ENCODE data around the gene RNF114. TPM values are rescaled to one million over a fixed set of nuclear protein-coding genes. Genes with fewer than 3 reads are reported as not detected.
A peak's percentile ranks its signal among the peaks of the same experiment; 100 is the strongest.

Gene RNF114
- total RNA-seq (2013), result 91.1 TPM
- 100 to 1,000 TPM; 128 to 164 (median 146) TPM for polyA plus RNA-seq
- 61.7 and 73.3 TPM in 2 replicates for polyA minus RNA-seq
- 35.6 to 105 (median 74.1) reads per million in 11 experiments for total RNA-seq

GRCh38 chr20:49936153-49937026 lies at the start of gene RNF114:
TSS of gene RNF114 (plus strand) at chr20:49936397. CDS start at chr20:49936413, 16 bp downstream.
- Histone ChIP-seq H3K27me3 (ENCODE audit: control insufficient read depth in 2 of 2, insufficient read depth in 2 of 2, low read length in 2 of 2) (no peaks in the 10 kb centered on the region), H3K27ac (ENCODE audit: low read depth in 1 of 2, low read length in 2 of 2) (peak within 1 kb of the TSS; percentile 90 to 97), H3K36me3 (replicated peaks in 1 of 2; ENCODE audit: control insufficient read depth in 1 of 2, insufficient read depth in 2 of 2, low read length in 2 of 2) (peaks cover 8 to 27% of the 10 kb centered on the region in 2 donors), H3K4me2 (replicated peaks; ENCODE audit: extremely low read depth, low read length, poor library complexity, severe bottlenecking) (peak within 1 kb of the TSS; percentile 91), H3K4me3 (replicated peaks in 1 of 3; ENCODE audit: low read depth in 2 of 3, low read length in 3 of 3) (peak within 1 kb of the TSS; percentile 82 to 93 (median 93)), H2AFZ (ENCODE audit: insufficient read depth, low read depth, low read length, poor library complexity, severe bottlenecking) (peak within 1 kb of the TSS; percentile 88), H3K79me2 (ENCODE audit: insufficient read depth, low read length) (peaks cover 56% of the 10 kb centered on the region), H4K20me1 (ENCODE audit: insufficient read depth, low read length) (peaks cover 48% of the 10 kb centered on the region), H3K9ac (ENCODE audit: insufficient read depth, low read length, poor library complexity, severe bottlenecking) (peak within 1 kb of the TSS; percentile 95), H3K4me1 (ENCODE audit: control insufficient read depth in 1 of 2, insufficient read depth in 2 of 2, low read length in 2 of 2) (peaks cover 45 to 51% of the 10 kb centered on the region in 2 donors), H3K9me3 (replicated peaks in 1 of 2; ENCODE audit: control insufficient read depth in 1 of 2, insufficient read depth in 1 of 2, low read length in 2 of 2) (no peaks in the 10 kb centered on the region)
- under 1% methylated on average over 68 of the region's 79 CpGs for WGBS (ENCODE audit: insufficient coverage)
- intact Hi-C loops (cut with micrococcal nuclease), result loop anchor here in 1 of 2 donors (2.0 kb wide), 1 partner anchor 22 kb away; the partner anchor contains the start of gene SPATA2
- DNase-seq, result peak; percentile 87 to 89 (median 87)
- TF ChIP-seq CTCF (IDR thresholded peaks at IDR 0.05), result no peak
- Mint-ChIP-seq H3K4me3 (peak within 1 kb of the TSS; percentile 94 to 98), H3K27me3 (ENCODE audit: low read depth in 3 of 3) (no peaks in the 10 kb centered on the region), H3K27ac (peak within 1 kb of the TSS; percentile 95 to 98 (median 97)), H3K36me3 (peaks cover 17 to 24% of the 10 kb centered on the region in 2 donors), H3K4me1 (peaks cover 51% of the 10 kb centered on the region), H3K9me3 (peaks cover 0 to 5% (median 0%) of the 10 kb centered on the region in 7 donors)

- Mint-ChIP-seq H3K27me3 (ENCODE audit: low read depth in 3 of 3) (no peaks in the 10 kb centered on the region), H3K27ac (peak overlapping the region in 2 of 7 donors; percentile 21 to 77), H3K9me3 (no peaks in the 10 kb centered on the region), H3K4me3 (no peak overlapping the region), H3K4me1 (peaks cover 40% of the 10 kb centered on the region), H3K36me3 (peaks cover 58 to 74% of the 10 kb centered on the region in 2 donors)
- H3K27me3 ChIP-seq (ENCODE audit: control insufficient read depth in 2 of 2, insufficient read depth in 2 of 2, low read length in 2 of 2), result no peaks in the 10 kb centered on the region
- no peaks in the 10 kb centered on the region for H4K20me1 ChIP-seq (ENCODE audit: insufficient read depth, low read length)
- intact Hi-C loops (cut with micrococcal nuclease), result no loop called here
- DNase-seq, result no peak
- H3K4me1 ChIP-seq (ENCODE audit: control insufficient read depth in 1 of 2, insufficient read depth in 2 of 2, low read length in 2 of 2), result peaks cover 40% of the 10 kb centered on the region in 2 donors
- H3K9me3 ChIP-seq (replicated peaks in 1 of 2; ENCODE audit: control insufficient read depth in 1 of 2, insufficient read depth in 1 of 2, low read length in 2 of 2), result no peaks in the 10 kb centered on the region
- no peak overlapping the region for H3K4me3 ChIP-seq (replicated peaks in 1 of 3; ENCODE audit: low read depth in 2 of 3, low read length in 3 of 3)
- no peaks in the 10 kb centered on the region for H3K79me2 ChIP-seq (ENCODE audit: insufficient read depth, low read length)
- TF ChIP-seq CTCF (IDR thresholded peaks at IDR 0.05), result no peak
- H3K27ac ChIP-seq (ENCODE audit: low read depth in 1 of 2, low read length in 2 of 2), result no peak overlapping the region
- 94% methylated on average over 28 of the region's 30 CpGs for WGBS (ENCODE audit: insufficient coverage)
- no peak overlapping the region for H2AFZ ChIP-seq (ENCODE audit: insufficient read depth, low read depth, low read length, poor library complexity, severe bottlenecking)
- no peak overlapping the region for H3K9ac ChIP-seq (ENCODE audit: insufficient read depth, low read length, poor library complexity, severe bottlenecking)
- H3K36me3 ChIP-seq (replicated peaks in 1 of 2; ENCODE audit: control insufficient read depth in 1 of 2, insufficient read depth in 2 of 2, low read length in 2 of 2), result peaks cover 47 to 64% of the 10 kb centered on the region in 2 donors
- H3K4me2 ChIP-seq (replicated peaks; ENCODE audit: extremely low read depth, low read length, poor library complexity, severe bottlenecking), result no peak overlapping the region
These were observed 49.5 kb upstream of the RNF114 start for GRCh38 chr20:49886571-49887213.

All from CD14-positive monocyte (primary cell).